Bronchial smooth muscle cell (primary cell): ENCODE measurements around the gene PGLYRP1. TPM values are rescaled to one million over a fixed set of nuclear protein-coding genes. Genes with fewer than 3 reads are reported as not detected.

Source experiments
- total RNA-seq: library from RNA; depleted of rRNA; stranded (reverse); fragments of >200 nt; gene quantifications from 2 replicates; pipeline ENCODE4 v1.2.1, GENCODE V29; 2014

Gene PGLYRP1, protein sequence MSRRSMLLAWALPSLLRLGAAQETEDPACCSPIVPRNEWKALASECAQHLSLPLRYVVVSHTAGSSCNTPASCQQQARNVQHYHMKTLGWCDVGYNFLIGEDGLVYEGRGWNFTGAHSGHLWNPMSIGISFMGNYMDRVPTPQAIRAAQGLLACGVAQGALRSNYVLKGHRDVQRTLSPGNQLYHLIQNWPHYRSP
- total RNA-seq, result not detected in 2 replicates

DNA sequence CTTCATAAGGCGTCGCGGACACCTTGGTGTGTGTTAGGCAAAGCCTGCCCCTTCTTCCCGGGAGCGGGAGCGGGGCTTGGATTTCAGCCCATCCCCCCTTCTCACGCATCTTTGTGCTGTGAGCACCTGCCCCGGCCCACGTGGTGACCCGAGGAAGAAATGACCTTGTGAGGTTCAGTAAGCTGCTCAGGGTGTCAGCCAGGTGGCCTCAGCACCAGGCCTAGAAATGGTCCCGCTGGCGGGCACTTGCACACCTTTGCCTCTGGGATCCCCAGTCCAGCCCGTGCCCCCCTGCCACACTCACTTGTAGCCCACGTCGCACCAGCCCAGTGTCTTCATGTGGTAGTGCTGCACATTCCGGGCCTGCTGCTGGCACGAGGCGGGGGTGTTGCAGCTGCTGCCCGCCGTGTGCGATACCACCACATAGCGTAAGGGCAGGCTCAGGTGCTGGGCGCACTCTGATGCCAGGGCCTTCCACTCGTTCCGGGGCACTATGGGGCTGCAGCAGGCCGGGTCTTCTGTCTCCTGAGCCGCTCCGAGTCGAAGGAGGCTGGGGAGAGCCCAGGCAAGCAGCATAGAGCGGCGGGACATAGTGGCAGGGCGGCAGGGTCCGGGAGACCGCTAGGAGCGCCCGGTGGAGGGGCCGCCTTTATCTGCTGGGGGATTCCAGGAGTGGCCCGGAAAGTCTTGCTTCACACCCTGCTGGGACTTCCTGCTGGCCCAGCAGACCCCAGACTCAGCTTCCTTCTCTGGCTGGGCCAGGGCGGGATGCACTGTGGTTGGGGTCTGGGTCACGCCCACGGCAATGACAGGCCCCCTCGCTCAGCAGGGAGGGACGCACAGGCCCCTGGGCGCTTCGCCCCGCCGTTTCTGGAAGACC is at the start of gene PGLYRP1:
TSS of gene PGLYRP1 (minus strand) at position 623 of the 880 bp plus-strand sequence. CDS start at position 591, 32 bp downstream.

DNA sequence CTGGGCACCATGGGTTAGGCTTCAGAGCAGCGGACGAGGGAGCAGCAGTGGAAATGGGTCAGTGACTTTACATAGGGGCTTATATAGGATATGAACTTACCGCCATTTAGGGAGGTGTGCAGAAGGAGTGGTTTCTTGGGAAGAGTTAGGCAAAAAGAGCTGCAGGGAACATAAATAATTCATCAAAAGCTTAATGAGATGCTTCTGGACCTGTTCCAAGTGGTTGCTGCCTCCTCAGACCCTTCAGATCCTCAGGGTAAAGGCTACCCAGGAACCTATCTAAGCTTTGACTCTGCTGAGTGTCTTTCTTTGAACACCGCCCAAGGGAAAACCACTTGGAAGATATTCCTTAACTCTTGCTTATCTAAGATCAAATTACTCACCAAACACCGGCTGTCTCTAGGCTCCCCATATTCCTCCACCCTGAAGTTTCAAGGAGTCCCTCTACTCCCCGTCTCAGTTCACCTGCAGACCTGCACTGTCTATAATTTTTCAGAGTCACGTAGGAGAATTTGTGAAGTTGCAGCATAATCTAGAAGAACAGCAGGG is 18.2 kb upstream of the PGLYRP1 start, which contains the start of gene IGFL4:
TSS of gene IGFL4 (minus strand) at position 51 of the 549 bp plus-strand sequence. CDS start at position 11, 40 bp downstream.

DNA sequence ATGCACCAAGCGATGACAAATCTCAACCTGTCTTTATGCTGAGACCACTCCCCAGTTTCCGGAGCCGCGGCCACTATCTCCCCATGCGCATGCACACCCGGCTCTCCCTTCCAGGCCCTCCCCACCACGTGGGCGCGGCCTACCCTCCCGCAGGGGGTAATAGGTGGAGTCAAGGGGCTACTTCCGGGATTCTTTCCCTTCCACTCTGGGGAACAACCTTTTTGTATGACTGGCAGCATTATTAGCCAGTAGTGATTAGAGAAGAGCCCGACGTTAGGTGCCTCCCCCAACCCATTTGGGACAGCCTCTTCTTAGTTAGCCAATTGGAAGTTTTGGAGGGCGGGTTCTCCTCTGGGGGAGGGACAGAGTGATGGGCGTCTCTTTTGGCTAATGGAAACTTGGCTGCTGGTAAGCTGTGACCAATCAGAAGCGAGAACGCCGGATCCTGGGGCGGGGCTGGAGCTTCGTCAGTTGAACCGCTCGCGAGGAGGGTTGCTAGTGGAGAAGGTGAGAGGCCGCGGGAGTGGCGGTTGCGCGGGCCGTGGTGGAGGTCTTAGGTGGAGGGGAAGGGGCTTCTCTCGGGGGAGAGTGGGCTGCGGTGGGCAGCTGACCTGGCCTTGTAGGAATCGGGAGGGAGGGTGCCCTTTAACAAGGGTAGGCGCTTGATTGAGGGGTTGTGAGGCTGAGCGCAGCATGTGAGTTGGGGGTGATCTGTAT is 27.7 kb downstream of the PGLYRP1 start, which contains the start of gene CCDC61:
TSS of gene CCDC61 (plus strand) at position 470 of the 717 bp plus-strand sequence. CDS start 7,552 bp downstream, outside the sequence.

DNA sequence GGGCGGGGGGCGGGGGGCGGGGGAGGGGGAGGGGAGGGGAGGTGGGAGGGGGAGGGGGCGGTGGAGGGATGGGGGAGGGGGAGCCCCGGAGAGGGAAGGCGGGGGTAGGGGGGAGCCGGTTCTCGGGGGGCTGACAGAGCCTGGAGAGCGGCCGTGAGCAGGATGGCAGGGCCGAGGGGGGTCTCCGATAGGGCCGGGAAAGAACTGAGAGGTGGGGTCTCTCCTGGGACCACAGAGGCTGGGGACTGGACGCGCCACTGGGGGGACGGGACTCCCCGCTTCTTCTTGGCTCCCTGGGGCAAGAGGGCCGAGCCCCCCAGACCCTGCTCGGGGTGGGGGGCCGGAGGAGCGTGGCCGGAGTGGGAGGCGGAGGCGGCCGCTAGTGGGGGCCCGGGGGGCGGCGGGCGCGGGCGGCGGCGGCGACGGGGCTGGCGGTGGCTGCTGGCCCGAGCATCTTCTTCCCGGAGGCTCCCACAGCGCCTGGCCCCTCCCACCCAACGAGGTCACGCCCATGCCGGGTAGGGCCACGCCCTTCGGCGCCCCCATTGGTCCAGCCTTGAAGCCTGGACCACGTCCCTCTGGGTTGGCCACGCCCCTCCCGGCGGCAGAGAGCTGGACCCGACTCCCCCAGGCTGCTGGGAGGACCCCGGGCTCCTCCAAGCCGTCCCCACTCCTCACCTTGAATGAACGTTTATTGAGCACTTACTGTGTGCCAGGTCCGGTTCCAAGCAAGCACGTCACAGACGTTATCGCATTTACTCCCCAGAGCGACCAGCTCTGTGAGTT is 49.1 kb downstream of the PGLYRP1 start, which contains the start of gene NOVA2:
TSS of gene NOVA2 (minus strand) at position 313 of the 786 bp plus-strand sequence. CDS start 514 bp downstream, outside the sequence.

Other genes with a start within 250 kb of the PGLYRP1 start
- 51.5 and 57.4 TPM in 2 replicates for gene DMPK, start 240.6 kb downstream of the PGLYRP1 start, total RNA-seq
- gene DMWD, start 230.2 kb downstream of the PGLYRP1 start, total RNA-seq, result 16.7 and 21.2 TPM in 2 replicates
- 0.09 and 0.16 TPM in 2 replicates for gene RSPH6A, start 207.7 kb downstream of the PGLYRP1 start, total RNA-seq
- gene SYMPK, start 159.9 kb downstream of the PGLYRP1 start, total RNA-seq, result 27.0 and 36.0 TPM in 2 replicates
- not detected in 2 replicates for gene FOXA3, start 158.7 kb downstream of the PGLYRP1 start, total RNA-seq
- gene IRF2BP1, start 136.9 kb downstream of the PGLYRP1 start, total RNA-seq, result 17.8 and 18.1 TPM in 2 replicates
- gene MYPOP, start 120.4 kb downstream of the PGLYRP1 start, total RNA-seq, result 0.69 and 0.79 TPM in 2 replicates
- not detected in 2 replicates for gene NANOS2, start 108.3 kb downstream of the PGLYRP1 start, total RNA-seq
- gene NOVA2, start 49.2 kb downstream of the PGLYRP1 start, total RNA-seq, result under 0.01 TPM in 2 replicates
- gene CCDC61, start 27.6 kb downstream of the PGLYRP1 start, total RNA-seq, result 6.6 and 9.0 TPM in 2 replicates
- gene IGFL4, start 17.9 kb upstream of the PGLYRP1 start, total RNA-seq, result 0.16 TPM in 1 of 2 replicates, not detected in the other
- not detected in 2 replicates for gene IGFL3, start 101.6 kb upstream of the PGLYRP1 start, total RNA-seq
- not detected in 2 replicates for gene IGFL2, start 125.2 kb upstream of the PGLYRP1 start, total RNA-seq
- gene IGFL1, start 206.7 kb upstream of the PGLYRP1 start, total RNA-seq, result not detected in 2 replicates